ENCODE results near the gene FLACC1.

Gene FLACC1

GRCh38 chr2:201250741-201251140, 106.4 kb downstream of the FLACC1 start:
- ATAC-seq: no peak
- no peak for TF ChIP-seq PATZ1 (CRISPR knock-in tag; IDR thresholded peaks at IDR 0.05; ENCODE audit: borderline replicate concordance)
- TF ChIP-seq ZNF70 (CRISPR knock-in tag; IDR thresholded peaks at IDR 0.05): no peak

- TF ChIP-seq ZC3H10 (CRISPR knock-in tag; IDR thresholded peaks at IDR 0.05) (no peak), GLIS3 (CRISPR knock-in tag; IDR thresholded peaks at IDR 0.05) (no peak), ZNF565 (CRISPR knock-in tag; conservative IDR thresholded peaks at IDR 0.05; ENCODE audit: low read depth) (no peak), ESRRG (CRISPR knock-in tag; IDR thresholded peaks at IDR 0.05) (no peak), ARNTL (CRISPR knock-in tag; IDR thresholded peaks at IDR 0.05; ENCODE audit: borderline replicate concordance, low read depth) (no peak), ZNF8 (CRISPR knock-in tag; IDR thresholded peaks at IDR 0.05) (no peak), ISL1 (CRISPR knock-in tag; IDR thresholded peaks at IDR 0.05) (no peak), RARB (CRISPR knock-in tag; IDR thresholded peaks at IDR 0.05) (no peak), ZFP30 (CRISPR knock-in tag; IDR thresholded peaks at IDR 0.05) (no peak), TOX (CRISPR knock-in tag; IDR thresholded peaks at IDR 0.05; ENCODE audit: borderline replicate concordance) (no peak), PPARA (CRISPR knock-in tag; IDR thresholded peaks at IDR 0.05; ENCODE audit: borderline replicate concordance) (no peak), PATZ1 (CRISPR knock-in tag; IDR thresholded peaks at IDR 0.05; ENCODE audit: borderline replicate concordance) (no peak), TSHZ2 (CRISPR knock-in tag; IDR thresholded peaks at IDR 0.05) (no peak), ZNF70 (CRISPR knock-in tag; IDR thresholded peaks at IDR 0.05) (no peak), ZFP3 (CRISPR knock-in tag; IDR thresholded peaks at IDR 0.05) (no peak), CREB5 (CRISPR knock-in tag; IDR thresholded peaks at IDR 0.05; ENCODE audit: low read depth) (no peak), BACH2 (CRISPR knock-in tag; IDR thresholded peaks at IDR 0.05; ENCODE audit: borderline replicate concordance) (no peak), CSDC2 (CRISPR knock-in tag; IDR thresholded peaks at IDR 0.05) (no peak)
- no peak for ATAC-seq
Measured at GRCh38 chr2:201249889-201250288, 107.3 kb downstream of the FLACC1 start.

GRCh38 chr2:201248288-201248844, 108.8 kb downstream of the FLACC1 start:
- no peak for TF ChIP-seq ZNF565 (CRISPR knock-in tag; conservative IDR thresholded peaks at IDR 0.05; ENCODE audit: low read depth)
- TF ChIP-seq ARNTL (CRISPR knock-in tag; IDR thresholded peaks at IDR 0.05; ENCODE audit: borderline replicate concordance, low read depth): no peak
- no peak for TF ChIP-seq ZC3H10 (CRISPR knock-in tag; IDR thresholded peaks at IDR 0.05)
- no peak for TF ChIP-seq ZFP3 (CRISPR knock-in tag; IDR thresholded peaks at IDR 0.05)
- TF ChIP-seq ZFP30 (CRISPR knock-in tag; IDR thresholded peaks at IDR 0.05): no peak
- no peak for TF ChIP-seq PATZ1 (CRISPR knock-in tag; IDR thresholded peaks at IDR 0.05; ENCODE audit: borderline replicate concordance)
- TF ChIP-seq BACH2 (CRISPR knock-in tag; IDR thresholded peaks at IDR 0.05; ENCODE audit: borderline replicate concordance): no peak
- no peak for TF ChIP-seq GLIS3 (CRISPR knock-in tag; IDR thresholded peaks at IDR 0.05)
- TF ChIP-seq RARB (CRISPR knock-in tag; IDR thresholded peaks at IDR 0.05): no peak
- no peak for ATAC-seq

Measured in SK-N-SH treated with all-trans-retinoic acid at 6 μM for 48 hours (cell line).